GM18499 (cell line): Measurements from ENCODE around the gene XK.
A peak's percentile ranks its signal among the peaks of the same experiment; 100 is the strongest.

Source experiments
- ATAC-seq: cut with Tn5 transposase; IDR thresholded peaks from one replicate; pipeline ENCODE4 v1.9.1; 2021; ENCODE audit warnings: moderate number of reproducible peaks; ENCODE audit not compliant: insufficient read depth, unreplicated experiment

XK gene

DNA sequence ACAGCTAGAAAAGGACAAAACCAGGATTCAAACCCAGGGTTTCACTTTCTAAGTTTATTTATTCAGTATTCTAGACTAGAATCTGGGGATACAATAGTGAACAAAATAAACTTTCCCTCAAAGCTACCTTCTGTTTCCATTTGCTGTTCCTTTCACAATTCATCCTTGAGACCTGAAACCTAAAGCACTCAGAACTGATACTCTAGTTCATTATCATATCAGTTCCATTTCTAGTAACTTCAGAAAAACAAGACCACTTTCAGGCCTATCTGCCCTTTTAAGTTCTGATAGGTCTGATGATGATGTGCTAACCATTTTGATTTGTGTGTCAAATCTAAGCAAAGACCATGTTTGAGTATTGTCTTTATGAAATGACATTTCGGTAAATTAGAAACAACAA is 7.8 kb upstream of the XK start:
- ATAC-seq, result peak; percentile 53

- ATAC-seq, result no peak
Observed at GRCh38 chrX:37678574-37678973, 7.0 kb upstream of the XK start.

GRCh38 chrX:37679230-37679629 is 6.4 kb upstream of the XK start:
- ATAC-seq, result no peak

- ATAC-seq, result no peak
Observed at GRCh38 chrX:37679888-37680287, 5.7 kb upstream of the XK start.

DNA sequence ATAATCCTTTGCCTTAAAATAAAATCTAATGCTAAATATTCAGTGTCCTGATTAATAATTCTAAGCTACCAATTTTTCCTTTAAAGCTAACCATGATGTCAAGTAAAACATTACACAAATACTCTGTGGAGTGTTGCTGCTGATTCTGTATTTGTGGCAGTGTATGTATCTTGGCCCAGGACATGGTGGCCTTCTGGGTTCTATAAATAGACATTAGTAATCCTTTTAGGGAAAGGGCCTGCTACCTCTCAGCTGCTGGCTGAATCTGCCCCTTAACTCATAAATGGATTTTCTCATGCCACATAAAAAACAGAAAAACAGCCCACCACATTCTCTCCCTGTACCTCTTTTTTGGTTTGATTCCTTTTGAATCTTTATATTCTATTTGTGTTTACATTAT is 1.2 kb upstream of the XK start:
- no peak for ATAC-seq

- no peak for ATAC-seq
Observed at GRCh38 chrX:37684973-37685372, 618 bp upstream of the XK start.

- no peak for ATAC-seq
Observed at GRCh38 chrX:37686369-37686995, 891 bp downstream of the XK start.

DNA sequence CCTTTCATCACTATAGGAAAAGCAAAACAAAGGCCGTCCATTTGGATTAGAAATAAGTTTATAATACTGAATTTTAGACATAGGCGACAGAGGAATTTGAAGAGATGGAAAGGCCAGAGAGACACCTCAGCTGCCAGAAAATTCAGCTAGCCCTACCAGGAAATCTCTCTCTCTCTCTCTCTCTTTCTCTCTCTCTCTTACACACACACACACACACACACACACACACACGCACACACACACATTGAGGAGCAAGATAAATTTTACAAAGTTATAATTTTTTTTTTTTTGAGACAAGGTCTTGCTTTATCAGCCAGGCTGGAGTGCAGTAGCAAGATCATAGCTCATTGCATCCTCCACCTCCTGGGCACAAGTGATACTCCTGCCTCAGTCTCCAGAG is 1.4 kb downstream of the XK start:
- ATAC-seq, result no peak

DNA sequence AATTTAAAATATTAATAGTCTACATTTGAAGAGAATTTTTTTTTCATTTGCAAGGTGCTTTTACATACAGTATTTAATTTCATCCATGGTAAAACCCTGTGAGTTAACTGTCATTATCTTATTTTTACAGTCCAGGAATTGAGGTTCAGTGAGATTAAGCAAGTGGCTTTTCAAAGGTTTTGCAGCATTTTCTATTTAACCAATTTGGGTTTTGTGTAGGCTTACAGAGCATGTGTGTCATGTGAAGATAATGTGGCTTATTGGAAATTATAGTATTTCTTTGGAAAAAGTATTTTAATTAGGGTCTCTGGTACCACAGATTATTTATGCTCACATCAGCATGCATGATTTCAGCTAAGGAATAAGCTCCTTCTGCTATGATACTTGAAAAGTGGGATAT is 4.5 kb downstream of the XK start:
- no peak for ATAC-seq

GRCh38 chrX:37692918-37693317 is 7.3 kb downstream of the XK start:
- ATAC-seq, result no peak

GRCh38 chrX:37697169-37697760 is 11.7 kb downstream of the XK start:
- ATAC-seq, result no peak

GRCh38 chrX:37701588-37701987 is 16.0 kb downstream of the XK start:
- ATAC-seq, result no peak

DNA sequence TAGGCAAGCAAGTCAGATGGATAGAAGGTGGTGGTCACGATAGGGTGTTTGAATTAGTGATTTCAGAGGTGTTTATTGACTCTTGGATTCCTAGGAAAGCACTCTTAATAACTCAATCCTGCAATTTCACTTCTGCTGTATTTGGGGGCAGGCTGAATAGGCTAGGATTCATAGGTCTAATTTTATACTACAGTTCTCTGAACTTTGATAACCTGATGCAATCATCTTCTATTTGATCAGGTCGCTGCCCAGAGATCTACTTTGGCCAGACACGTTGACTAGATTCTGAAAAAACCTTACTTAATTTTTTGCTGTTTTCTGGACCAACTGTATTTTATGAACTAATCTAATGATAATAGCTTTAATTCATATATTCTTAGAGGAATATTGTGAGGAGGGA is 26.4 kb downstream of the XK start:
- ATAC-seq, result no peak

DNA sequence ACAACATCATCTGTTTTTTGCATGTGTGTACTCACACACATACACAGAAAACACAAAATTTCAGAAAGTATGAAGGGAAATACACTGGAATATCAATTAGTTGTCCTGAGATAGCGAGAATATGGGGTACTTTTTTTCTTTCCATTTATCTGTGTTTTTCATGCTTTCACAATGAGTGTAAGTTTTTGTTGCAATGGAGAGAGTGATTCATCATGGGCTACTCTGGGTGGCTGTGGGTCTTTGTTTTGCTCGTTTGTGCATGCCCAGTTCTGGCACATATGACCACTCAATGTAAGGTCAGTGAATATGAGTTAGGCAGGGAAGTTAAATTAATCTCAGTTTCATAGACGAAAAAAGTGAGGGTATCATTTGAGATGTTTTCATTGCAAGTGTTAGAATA is 26.9 kb downstream of the XK start:
- no peak for ATAC-seq

DNA sequence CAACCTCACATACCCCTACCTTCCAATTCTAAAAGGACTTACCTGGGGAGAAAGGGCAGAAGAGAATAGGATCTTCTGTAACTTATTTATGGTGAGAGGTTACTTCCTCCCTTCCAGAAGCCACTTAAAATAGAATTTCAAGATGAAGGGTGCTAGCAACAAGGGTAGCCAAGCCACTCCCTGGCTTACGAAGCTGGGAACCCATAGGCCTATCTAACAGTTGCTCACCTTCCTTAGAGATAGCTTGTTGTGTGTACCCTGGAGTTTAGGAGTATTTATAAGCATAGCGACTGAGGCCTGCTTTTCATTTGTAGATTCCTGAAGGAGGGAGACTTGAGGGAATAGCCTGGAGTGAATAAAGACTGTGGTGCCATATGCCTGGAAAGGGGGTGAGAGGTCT is 28.9 kb downstream of the XK start:
- ATAC-seq, result no peak

DNA sequence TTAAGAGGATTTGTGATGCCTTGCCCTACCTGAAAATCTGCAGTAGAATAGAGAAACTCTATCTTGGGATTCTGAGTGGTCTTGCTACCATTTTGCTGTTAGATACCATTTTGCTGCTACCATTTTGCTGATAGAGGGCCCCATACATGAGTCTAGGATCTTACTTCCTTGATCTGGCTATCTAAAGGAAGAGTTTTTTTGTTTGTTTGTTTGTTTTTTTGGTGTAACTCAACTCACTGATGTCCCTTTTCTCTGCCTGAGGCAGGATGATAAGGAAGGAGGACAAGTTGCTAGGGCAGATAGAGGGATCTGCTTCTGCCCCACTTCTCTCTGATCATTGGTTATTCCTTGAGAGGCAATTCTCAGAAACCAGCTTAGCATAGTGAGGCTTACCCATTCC is 31.0 kb downstream of the XK start:
- ATAC-seq, result no peak

- ATAC-seq, result no peak
Observed at GRCh38 chrX:37717708-37718107, 32.1 kb downstream of the XK start.

GRCh38 chrX:37722595-37722994 is 37.0 kb downstream of the XK start:
- no peak for ATAC-seq

GRCh38 chrX:37726346-37726745 is 40.8 kb downstream of the XK start:
- no peak for ATAC-seq

DNA sequence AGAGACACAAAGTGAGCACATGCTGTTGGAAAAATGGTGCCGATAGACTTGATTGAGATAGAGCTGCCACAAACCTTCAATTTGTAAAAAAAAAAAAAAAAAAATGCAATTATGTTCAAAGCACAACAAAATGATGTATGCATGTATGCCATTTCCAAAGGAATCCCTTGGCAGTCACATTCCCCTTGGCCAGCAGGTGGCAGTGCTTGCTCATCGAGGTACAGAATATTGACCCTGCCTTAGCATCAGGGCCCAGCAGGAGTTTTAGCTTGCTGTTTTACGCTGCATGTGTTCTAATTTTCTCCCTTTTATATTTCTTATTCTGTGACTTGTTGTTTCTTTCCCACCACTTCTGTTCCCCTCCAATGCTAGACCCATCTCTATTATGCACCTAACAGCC is 59.8 kb downstream of the XK start:
- peak; percentile 49 for ATAC-seq

- ATAC-seq, result peak; percentile 12
Observed at GRCh38 chrX:37745835-37746217, 60.2 kb downstream of the XK start.

DNA sequence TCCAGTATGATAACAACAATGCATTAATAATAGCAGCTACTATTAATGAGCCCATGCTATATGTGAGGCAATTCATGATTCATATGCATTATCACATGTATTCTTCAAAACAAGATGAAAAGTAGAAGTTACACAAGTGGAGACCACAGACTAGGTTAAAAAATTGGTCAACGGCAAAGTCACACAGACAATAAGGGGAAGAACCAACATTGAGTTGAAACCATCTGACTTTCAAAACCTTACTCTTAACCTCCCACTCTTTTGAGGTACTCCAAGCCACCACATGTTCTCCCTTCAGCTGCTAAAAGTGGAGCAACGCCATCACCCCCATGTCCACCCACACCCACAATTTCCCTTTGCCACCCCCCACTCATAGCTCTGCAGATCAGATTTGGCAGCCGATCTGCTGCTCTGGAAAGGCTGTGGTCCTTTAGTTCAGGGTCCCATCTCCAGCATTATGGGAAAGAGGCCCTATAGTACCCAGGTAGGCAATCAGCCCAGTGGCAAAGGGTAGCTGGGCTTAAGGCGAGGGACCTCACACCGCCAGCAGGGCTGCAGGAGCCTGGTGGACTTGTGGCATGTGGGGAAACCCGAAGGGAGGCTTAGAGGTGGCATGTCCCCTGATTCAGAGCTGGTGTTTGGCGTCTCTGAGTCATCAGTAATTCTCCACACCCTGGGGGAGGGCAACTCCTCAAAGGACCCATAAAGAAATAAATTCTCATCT is 60.8 kb downstream of the XK start:
- peak; percentile 87 for ATAC-seq
